ENCODE results near the gene HEXIM2. TPM values are rescaled to one million over a fixed set of nuclear protein-coding genes. Genes with fewer than 3 reads are reported as not detected.
"Not testable (repeated sequence)": the region's sequence is repeated elsewhere in the genome, so short reads cannot be mapped to it uniquely, and the experiment has no call there.

HEXIM2 gene, protein sequence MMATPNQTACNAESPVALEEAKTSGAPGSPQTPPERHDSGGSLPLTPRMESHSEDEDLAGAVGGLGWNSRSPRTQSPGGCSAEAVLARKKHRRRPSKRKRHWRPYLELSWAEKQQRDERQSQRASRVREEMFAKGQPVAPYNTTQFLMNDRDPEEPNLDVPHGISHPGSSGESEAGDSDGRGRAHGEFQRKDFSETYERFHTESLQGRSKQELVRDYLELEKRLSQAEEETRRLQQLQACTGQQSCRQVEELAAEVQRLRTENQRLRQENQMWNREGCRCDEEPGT
- 5.8 and 10.7 TPM in 2 replicates for total RNA-seq (2014; rRNA removed; shearing (Covaris generic))

DNA sequence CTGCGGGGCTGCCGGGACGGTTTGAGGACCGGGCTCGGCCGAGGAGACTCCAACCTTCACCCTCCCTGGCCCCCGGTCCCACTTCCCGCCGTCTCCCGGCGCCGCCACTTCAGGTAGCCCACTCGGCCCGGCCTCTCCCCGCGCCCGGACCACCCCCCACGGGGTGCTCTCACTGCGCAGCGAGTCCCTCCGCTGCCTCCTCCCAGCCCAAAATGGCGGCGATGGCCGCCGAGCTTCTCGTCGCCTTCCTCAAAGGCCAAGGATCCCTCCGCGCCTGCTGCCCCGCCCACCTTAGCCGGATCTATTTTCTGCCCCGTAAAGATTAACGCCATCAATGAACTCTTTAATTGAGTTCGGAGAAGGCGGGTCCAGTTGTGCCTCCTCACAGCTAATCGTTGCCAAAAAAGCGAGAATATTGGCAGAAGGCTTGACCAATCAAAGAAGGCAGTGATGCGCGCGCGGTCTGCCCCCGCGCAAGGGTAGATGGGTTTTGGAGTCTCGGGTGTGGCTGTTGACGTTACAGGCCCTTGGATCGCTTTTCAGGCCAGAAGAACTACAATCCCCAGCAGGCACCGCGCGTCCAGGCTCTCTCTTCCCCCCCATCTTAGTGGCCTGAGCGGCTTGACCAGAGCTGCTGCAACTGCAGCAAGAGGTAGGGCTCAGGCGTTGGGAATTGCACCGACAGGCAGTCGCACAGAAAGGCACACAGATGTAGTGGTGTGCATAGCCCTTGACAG lies at the start of gene HEXIM2:
Gene HEXIM2, plus strand, starts transcription at position 588 of the 737 bp plus-strand sequence. CDS start 919 bp downstream, outside the sequence.
- DNase-seq (ENCODE audit: low spot score), result peak; percentile 100

DNA sequence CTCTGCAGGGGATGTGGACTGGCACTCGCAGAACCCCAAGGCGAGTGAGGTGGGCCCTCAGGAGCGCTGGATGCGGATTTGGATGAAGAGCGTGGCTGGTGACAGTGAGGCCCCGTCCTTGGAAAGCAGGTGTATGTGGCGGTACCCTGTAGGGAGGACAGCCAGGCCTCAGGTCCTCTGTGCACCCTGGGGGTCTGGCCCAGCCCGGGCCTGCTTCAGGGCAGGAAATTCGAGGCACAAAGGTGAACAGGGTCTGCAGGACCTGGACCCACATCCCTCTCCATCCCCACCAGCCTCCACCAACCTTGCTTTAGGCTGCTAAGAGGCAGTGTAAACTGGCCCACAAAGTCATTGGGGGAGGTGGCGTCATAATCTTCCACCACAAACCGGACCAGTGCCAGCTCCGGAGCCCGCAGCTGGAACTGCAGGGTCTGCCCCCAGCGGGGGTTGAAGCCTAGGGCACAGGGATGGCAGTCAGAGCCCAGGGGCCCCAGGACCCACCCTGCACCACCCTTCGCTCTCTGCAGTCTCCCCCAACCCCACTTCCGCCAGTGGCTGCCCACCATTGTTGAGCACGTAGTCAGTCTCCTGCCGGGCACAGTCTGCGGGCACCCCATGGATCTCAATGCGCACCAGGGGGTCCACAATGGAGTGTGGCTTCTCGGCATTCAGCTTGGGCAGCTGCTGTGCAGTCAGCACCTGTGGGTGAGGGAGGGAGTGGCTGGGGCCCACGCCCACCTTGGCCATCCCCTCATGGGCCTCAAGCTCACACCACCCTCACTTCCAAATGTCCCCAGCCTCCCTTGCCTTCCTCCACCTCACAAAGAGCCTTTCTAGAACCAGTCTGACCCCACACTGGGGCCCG lies 48.9 kb upstream of the HEXIM2 start:
- no peak for DNase-seq (ENCODE audit: low spot score)

DNA sequence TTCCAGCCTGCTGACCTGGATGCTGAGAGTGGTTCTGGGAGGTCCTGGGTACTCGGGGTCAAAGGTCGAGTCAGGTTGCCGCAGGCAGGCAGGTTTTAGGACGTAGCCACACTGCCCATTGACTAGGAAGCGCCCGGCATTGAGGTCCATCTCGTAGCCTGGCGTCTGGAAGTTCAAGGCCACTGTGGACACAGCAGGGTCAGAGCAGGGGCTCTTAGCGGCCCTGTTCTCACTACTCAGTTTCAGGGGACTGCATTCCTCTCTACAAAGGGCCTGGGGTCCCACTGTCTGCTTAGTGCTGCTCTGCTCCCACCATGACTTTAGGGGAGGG lies 48.3 kb upstream of the HEXIM2 start:
- no peak for DNase-seq (ENCODE audit: low spot score)

DNA sequence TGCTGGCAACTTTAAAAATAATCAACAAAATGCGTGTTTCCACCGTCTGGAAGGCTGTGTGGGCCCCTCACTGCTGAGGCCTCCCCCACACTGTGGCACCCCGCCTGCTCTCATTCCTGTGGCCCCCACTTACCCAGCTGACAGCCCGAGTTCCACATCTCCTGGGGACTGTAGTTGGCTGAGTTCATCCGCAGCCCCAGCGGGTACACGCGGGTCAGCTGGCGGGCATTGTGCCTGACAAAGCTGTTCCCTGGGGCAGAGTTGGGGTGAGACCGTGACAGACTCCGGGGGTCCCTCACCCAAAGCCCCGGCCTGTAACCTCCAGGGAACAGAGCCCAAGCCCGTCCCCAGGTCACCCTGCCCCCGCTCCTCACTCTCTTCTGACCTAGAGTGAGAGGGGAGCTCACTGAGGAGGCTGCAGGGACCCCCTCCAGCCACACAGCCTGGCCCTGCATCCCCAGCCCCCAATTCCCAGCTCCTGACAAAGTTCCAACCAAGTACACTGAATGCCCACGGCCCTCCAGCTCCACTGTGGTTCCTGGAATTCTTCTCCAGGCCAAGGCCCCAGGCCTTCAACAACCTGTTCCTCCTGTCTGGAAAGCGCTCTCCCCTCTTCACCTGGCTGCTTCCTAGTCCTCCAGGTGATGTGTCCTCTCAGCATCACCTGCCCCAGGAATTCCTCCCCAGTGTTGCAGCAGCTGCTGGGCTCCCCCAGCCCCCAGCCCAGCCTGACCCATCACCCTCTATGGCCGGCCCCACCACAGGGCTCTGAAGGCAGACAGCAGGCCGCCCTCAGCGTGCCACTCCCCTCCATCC lies 47.4 kb upstream of the HEXIM2 start:
- no peak for DNase-seq (ENCODE audit: low spot score)

DNA sequence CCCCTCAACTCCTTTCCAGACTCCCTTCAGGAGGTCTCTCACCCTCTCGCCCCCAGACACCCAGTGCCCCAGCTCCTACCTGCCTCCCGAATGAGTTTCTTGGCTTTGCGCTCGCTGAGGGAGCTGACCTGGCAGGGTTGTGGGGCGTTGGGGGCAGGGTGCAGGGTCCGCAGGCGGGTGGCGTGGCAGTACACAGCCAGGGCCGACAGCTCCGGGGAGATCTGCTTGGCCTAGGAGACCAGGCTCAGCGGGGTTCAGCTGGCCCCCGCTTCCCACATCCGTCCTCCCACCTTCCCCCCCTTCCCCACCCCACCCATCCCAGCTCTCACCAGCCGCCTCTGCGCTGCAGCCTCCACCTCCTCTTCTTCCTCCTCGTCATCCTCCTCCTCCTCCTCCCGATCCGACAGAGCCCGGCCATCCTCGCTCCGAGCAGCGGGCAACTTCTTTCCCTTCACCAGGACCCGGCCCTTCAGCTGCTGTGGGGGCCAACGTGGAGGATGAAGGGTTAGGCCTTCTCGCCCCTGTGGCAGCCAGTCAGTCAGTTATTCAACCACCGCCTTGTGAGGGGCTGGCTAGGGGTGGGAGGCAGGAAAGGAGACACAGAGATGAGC lies 46.6 kb upstream of the HEXIM2 start:
- DNase-seq (ENCODE audit: low spot score), result no peak

DNA sequence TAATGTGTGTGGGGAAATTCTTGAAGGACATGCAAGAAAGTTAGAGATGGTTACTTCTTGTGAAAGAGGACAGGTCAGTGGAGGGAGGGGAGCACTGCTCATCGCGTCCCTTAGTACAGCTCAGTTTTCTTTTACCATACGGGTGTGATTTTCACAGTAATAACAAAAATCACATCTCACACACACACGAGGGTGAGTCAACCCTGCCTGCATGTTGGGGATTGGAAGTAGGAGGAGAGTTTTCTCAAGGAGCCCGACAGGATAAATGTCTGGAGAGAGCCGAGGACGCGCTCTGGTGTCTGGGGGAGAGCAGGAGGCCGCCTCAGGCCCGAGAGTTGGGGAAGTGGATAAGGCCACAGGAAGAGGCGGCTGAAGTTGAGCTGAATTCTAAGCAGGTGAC lies 45.8 kb upstream of the HEXIM2 start:
- no peak for DNase-seq (ENCODE audit: low spot score)

DNA sequence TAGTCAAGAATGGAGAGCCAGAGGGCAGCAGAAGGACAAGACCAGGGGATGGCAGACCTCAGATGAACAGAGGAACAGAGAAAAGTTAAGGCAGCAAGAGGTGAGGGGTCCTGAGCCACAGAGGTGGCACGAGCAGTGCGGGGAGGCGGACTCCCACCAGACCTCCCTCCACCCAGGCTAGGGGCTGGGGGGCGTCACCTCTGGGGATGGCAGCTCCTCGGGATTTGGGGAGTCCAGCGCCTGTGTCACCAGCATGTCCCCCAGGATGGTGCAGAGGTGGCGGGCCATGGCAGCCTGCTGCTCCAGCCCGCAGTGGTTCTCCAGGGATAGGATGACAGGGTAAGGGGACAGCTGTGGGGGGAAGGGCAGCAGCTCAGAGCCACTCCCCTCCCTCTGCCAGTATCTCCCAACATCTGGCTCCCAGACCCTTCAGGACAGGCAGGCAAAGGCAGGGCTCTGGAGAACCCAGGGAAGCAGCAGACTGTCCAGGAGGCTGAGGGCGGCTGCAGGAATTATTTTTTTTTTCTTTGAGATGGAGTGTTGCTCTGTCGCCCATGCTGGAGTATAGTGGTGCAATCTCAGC lies 45.1 kb upstream of the HEXIM2 start:
- no peak for DNase-seq (ENCODE audit: low spot score)

DNA sequence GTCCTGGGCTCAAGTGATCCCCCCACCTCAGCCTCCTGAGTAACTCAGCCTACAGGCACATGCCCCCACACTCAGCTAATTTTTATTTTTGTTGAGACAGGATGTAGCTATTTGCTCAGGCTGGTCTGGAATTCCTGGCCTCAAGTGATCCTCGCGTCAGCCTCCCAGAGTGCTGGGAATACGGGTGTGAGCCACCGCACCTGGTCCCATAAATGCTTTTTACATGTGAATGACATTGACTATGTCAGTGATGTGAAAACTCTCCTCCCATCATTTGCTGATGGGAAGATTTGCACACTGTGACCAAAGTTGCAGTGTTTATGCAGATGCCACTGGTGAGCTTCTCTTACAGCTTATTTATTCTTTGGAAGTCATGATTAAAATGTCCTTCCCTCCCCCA lies 44.3 kb upstream of the HEXIM2 start:
- DNase-seq (ENCODE audit: low spot score), result no peak

DNA sequence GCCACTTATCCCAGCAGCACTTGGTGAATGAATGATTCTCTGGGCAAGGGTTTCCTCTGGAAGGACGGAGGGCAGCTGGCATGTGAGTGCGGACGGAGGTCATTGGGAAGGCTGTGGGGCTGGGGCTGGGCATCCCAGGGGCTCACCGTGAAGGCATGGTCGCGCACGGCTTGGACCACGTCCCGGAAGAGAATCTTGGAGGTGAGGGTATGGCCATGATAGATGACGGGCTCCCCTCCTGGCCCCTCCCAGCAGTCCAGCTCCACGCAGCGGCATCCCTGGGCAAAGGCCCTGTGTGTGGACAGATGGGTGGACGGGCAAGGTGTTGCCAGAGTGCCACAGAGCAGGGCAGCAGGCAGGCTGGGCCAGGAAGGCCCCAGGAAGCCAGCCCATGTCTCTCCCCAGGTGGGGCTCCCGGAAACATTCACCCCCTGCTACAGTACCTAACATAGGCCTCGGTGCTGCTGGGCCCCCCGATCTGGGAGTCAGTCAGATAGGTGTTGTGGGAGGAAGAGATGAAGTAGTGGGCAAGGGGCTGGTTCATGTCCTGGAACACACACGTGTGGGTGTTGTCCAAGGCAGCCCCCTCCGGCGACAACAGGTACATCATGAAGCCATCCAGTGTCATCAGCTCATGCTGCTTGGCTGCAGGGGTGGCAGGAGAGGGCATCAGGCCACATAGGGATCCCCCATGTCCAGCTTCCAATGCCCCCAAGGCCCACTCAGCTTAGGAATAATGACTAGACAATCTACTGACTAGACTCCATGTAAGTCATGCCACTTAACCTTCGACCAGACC lies 43.6 kb upstream of the HEXIM2 start:
- no peak for DNase-seq (ENCODE audit: low spot score)

DNA sequence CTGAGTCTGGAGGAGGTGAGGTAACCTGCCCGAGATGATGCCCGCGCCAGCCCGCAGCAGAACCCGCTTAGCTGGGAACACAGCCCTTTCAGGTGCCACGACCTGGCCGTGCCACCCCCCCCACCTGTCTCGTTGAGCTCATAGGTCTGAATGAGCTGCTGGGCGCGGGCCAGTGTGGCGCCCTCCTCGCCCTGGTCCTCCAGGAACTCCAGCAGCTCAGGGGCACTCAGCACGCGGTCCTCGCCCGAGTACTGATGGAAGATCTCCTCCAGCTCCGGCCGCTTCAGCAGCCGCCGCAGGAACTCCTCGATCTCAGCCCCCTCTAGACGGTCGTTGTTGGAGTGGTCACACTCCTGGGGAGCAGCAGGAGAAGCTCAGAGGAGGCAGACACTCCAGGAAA lies 43.0 kb upstream of the HEXIM2 start:
- no peak for DNase-seq (ENCODE audit: low spot score)

DNA sequence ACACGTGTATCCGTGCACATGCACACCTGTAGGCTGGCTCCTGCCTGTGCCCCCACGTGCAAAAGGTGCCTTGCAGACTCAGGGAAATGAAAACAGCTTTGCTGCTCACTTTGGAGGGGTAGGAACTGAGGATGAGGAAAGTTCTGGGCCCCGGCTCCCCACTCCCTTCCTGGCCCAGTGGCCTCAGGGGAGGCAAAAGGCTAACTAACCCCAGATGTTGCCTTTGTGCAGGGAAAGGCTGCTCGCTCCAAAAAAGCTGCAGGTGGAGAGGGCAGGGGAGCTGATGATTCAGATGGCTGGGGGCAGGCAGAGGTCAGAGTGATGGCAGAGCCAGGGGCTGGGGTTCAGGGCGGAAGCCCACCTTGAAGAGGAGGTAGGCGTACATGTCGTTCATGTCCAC lies 41.7 kb upstream of the HEXIM2 start:
- DNase-seq (ENCODE audit: low spot score), result no peak

DNA sequence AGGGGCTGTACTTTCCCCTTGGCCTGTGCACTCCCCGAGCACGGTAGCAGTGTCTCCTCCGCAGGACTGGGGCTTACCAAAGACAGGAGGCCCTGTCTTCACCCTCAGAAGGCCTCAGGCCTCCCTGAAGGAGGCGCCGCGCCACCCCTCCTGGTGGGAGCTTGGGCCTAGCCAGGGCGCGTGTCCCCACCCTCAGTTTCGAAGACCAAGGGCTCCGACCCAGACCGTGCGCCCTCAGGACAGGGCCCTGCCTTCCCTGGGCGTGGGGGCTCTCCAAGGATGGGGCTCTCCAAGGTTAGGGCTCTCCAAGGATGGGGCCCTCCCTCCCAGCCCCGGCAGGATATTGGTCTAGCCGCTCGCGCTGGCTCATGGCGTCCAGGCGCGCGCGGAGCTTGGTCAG lies 41.1 kb upstream of the HEXIM2 start:
- no peak for DNase-seq (ENCODE audit: low spot score)

DNA sequence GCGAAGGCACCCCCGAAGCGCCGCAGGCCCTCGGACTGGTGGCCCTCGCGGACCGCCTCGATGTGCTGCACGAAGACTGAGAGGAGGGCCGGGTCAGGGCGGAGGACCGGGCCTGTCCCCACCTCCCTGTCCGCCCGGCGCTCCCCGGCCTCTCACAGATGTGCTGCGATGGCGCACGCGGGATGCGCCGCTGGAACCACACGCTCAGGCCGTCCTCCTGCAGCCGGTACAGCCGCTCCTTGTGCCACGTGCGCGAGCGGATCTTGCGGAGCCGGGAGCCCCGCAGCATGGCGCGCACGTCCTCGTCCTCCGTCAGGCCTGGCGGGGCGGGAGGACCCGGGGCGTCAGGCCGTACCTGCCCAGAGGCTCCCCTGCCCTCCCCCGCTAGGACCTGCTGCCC lies 40.6 kb upstream of the HEXIM2 start:
- DNase-seq (ENCODE audit: low spot score), result no peak

DNA sequence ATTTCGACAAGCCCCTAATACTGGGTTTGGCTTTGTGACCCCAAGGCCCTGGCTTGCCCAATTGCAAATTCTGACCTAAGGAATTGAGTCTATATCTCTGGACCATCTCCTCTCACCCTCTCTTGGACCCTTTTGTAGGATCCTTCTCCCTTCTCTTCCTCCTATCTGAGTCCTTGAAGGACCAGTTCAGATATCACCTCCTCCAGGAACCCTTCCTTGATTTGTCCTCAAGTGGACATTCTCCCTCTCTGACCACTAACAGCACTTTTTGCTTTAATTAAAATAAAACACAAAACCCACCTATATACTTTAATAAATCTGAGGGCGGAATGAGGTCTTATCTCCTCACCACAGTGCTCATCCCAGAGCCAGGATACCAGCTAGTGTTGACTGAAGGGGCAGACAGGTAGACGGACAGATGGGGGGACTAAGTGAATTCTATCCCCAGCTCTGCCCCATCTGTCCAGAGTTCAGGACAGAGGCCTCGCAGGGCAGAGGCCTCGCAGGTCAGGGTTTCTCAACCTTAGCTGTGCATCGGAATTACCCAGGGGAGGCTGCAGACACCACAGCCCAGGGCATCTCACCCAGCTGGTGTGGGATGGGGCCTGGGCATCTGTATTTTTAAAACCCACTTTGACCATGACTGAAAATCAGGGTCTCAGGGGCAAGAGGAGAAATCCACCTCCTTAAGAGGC lies 38.5 kb upstream of the HEXIM2 start:
- no peak for DNase-seq (ENCODE audit: low spot score)

DNA sequence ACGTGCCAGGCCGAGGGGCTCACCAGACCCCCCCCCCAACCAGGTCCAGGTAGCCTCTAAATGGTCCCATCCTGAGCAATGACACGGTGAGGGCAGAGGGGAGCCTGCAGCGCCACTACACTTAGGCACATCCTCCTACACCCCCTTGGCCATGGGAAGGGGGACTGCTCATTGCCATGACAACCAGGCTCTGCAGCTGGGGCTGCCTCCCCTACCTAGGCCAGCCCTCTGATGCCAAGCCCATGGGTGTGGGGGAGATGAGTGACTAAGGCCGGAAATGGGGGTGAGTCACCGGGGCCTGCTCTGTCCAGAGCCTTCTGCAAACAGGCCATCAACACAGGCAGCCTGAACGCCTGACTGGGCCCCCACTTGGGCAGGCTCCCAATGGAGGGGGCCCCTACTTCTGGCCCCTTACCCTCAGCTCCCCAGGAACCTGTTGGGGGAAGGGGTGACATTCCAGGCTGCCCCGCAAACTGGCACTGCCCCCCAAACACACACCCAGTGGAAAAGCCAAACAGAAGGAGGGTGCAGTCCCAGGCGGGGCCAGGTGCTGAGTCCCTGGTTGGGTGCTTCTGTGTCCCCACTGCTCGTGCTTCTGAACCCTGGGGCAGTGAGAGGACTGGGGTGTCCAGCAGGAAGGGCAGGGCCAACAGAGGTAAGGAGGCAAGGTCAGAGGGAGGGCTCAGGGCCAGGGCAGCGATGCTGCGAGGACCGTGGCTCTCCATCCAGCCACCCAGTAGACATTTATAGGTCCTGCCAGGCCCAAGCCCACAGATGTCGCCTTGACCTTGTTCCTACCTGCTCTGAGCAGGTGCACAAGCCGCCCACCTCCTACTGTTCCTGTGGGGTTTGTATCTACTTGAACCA lies 37.5 kb upstream of the HEXIM2 start:
- peak; percentile 94 for DNase-seq (ENCODE audit: low spot score)

DNA sequence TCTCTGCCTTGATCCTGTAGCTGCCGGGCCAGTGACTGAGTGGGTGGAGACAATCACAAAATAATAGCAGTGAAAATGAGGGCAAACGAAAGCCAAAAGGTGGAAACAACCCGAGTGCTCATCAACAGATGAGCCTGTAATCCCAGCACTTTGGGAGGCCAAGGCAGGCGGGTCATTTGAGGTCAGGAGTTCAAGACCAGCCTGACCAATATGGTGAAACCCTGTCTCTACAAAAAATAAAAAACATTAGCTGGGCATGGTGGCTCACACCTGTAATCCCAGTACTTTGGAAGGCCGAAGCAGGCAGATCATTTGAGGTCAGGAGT lies 36.9 kb upstream of the HEXIM2 start:
- not testable (repeated sequence) for DNase-seq (ENCODE audit: low spot score)

DNA sequence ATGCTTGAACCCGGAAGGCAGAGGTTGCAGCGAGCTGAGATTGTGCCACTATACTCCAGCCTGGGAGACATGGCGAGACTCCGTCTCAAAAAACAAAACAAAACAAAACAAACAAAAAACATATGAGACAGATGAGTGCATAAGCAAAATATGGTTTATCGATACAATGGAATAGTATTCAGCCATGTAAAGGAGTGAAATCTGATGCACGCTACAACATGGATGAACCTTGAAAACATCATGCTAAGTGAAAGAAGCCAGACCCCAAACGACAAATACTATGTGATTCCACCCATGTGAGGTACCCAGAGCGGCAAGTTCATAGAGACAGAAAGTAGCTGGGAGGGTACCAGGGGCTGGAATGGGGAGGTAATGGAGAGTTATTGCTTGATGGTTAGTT lies 36.2 kb upstream of the HEXIM2 start:
- no peak for DNase-seq (ENCODE audit: low spot score)

DNA sequence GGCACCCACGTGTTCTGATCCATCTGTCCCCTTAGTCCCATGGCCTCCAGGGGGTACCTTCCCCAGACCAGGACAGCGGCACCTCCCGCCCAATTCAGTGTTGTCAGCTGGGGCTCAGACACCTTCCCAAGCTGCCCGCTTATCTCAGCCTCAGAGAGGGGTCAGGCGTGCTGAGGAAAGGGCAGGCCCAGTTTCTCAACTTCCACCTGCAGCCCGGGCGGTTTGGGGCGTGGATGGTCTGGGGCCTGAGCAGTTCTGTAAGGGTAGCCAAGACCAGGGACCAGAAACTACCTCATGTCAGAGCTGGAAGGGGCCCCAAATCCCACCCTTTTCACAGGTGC lies 34.5 kb upstream of the HEXIM2 start:
- no peak for DNase-seq (ENCODE audit: low spot score)
